Caco-2 (cell line): ENCODE measurements around the gene C11orf91. TPM values are rescaled to one million over a fixed set of nuclear protein-coding genes. Genes with fewer than 3 reads are reported as not detected.

Experiments
- BruUV-seq: library from RNA; stranded (reverse); fragments of 400-500 nt; replicated peaks from 2 replicates; lab custom pipeline; 2021; lab: Mats Ljungman, UMichigan
- CTCF ChIA-PET: fragments of 300-600 bp; sonication (Branson Sonifier 250); formaldehyde crosslinking; loops from one replicate; lab custom pipeline; 2022; ENCODE audit warnings: antibody characterized with exemption; lab: Charles Lee
- POLR2A ChIA-PET: fragments of 300-600 bp; sonication (Branson Sonifier 250); formaldehyde crosslinking; loops from one replicate; lab custom pipeline; 2022; ENCODE audit warnings: antibody characterized with exemption; lab: Charles Lee
- DNase-seq, 2 experiments: peaks; one replicate each; pipeline versions ENCODE4 v3.0.0 to v3.0.0-alpha.2; 2020 to 2022
- H3K27me3 ChIP-seq: replicated peaks from 2 replicates; pipeline ENCODE4 v1.6.0; 2011; ENCODE audit warnings: low read length; ENCODE audit not compliant: control insufficient read depth, insufficient read depth
- H3K36me3 ChIP-seq: 2 replicates; pipeline ENCODE4 v1.5.1; 2011; ENCODE audit warnings: low read length; ENCODE audit not compliant: control insufficient read depth, insufficient read depth
- H3K4me1 ChIP-seq: fragments of 250-450 bp; sonication (Bioruptor Pico); 2 replicates; pipeline ENCODE4 v1.5.1; 2020; ENCODE audit warnings: mild to moderate bottlenecking
- H3K4me3 ChIP-seq: 2 replicates; pipeline ENCODE4 v1.5.1; 2011; ENCODE audit warnings: low read depth, mild to moderate bottlenecking, control low read depth, low read length
- H3K9me3 ChIP-seq: fragments of 250-450 bp; sonication (Bioruptor Pico); 2 replicates; pipeline ENCODE4 v1.5.1; 2020; ENCODE audit warnings: mild to moderate bottlenecking, moderate library complexity
- H3K27ac Mint-ChIP-seq: one replicate; pipeline ENCODE4 v1.8.0; 2022; ENCODE audit warnings: mixed read lengths; ENCODE audit not compliant: unreplicated experiment
- H3K27me3 Mint-ChIP-seq: one replicate; pipeline ENCODE4 v1.8.0; 2022; ENCODE audit warnings: mixed read lengths; ENCODE audit not compliant: insufficient read depth, unreplicated experiment
- H3K36me3 Mint-ChIP-seq: one replicate; pipeline ENCODE4 v1.8.0; 2022; ENCODE audit warnings: mild to moderate bottlenecking, mixed read lengths; ENCODE audit not compliant: insufficient read depth, unreplicated experiment
- H3K4me1 Mint-ChIP-seq: one replicate; pipeline ENCODE4 v1.8.0; 2022; ENCODE audit warnings: low read depth, mixed read lengths; ENCODE audit not compliant: unreplicated experiment
- H3K4me3 Mint-ChIP-seq: one replicate; pipeline ENCODE4 v1.8.0; 2022; ENCODE audit warnings: mild to moderate bottlenecking, moderate library complexity, mixed read lengths; ENCODE audit not compliant: unreplicated experiment
- H3K9me3 Mint-ChIP-seq: one replicate; pipeline ENCODE4 v1.8.0; 2022; ENCODE audit warnings: mixed read lengths; ENCODE audit not compliant: unreplicated experiment
- CTCF ChIP-seq, 2 experiments: fragments of 200-600 bp in 1 of 2; IDR thresholded peaks; 1 replicate in 1 of 2; 2 replicates in 1 of 2; pipeline versions ENCODE4 v1.5.1 to v1.8.0; 2011 to 2022; ENCODE audit warnings: antibody characterized with exemption in 1 of 2, control low read depth in 1 of 2, inconsistent platforms in 1 of 2, low read depth in 1 of 2, low read length in 1 of 2, mild to moderate bottlenecking in 1 of 2, moderate library complexity in 1 of 2; ENCODE audit not compliant: insufficient read depth in 1 of 2, severe bottlenecking in 1 of 2, unreplicated experiment in 1 of 2
- intact Hi-C: fragments of 100-400 bp; cut with micrococcal nuclease; formaldehyde crosslinking; loops from one replicate; pipeline ENCODE4 v1.10.0; 2022; ENCODE audit not compliant: unreplicated experiment
- total RNA-seq: library from RNA; stranded (reverse); gene quantifications from 2 replicates; pipeline ENCODE4 v1.2.3, GENCODE V29; 2022

Gene C11orf91
- total RNA-seq, 1 experiment from 2014 or later: not detected

GRCh38 chr11:33724644-33725035, 24.0 kb upstream of the C11orf91 start:
- POLR2A ChIA-PET: no interaction called here
- intact Hi-C loops: no loop called here
- H3K27ac Mint-ChIP-seq: no peak overlapping the region
- no peak for DNase-seq
- no TSS peak for BruUV-seq
- H3K27me3 Mint-ChIP-seq: no peaks in the 10 kb centered on the region
- H3K36me3 Mint-ChIP-seq: peaks cover 18% of the 10 kb centered on the region
- Histone ChIP-seq H3K4me3 (no peak overlapping the region), H3K4me1 (peaks cover 28% of the 10 kb centered on the region), H3K36me3 (no peaks in the 10 kb centered on the region; the same call in 1 of the 2 replicates), H3K9me3 (no peaks in the 10 kb centered on the region; the same call in 1 of the 2 replicates), H3K27me3 (no peaks in the 10 kb centered on the region)
- no peaks in the 10 kb centered on the region for H3K9me3 Mint-ChIP-seq
- CTCF ChIA-PET: no interaction called here
- TF ChIP-seq CTCF (IDR thresholded peaks at IDR 0.05; ENCODE audit: insufficient read depth in 1 of 2, low read depth in 1 of 2, low read length in 1 of 2, severe bottlenecking in 1 of 2, unreplicated experiment in 1 of 2): no peak
- no peak overlapping the region for H3K4me3 Mint-ChIP-seq
- H3K4me1 Mint-ChIP-seq: peaks cover 25% of the 10 kb centered on the region

- ChIA-PET CTCF (interaction anchor here (1.3 kb wide), 1 partner anchor 13 kb away, joined by 6 read pairs; the partner anchor contains the start of gene CD59), POLR2A (interaction anchor here (0.6 kb wide), 2 partner anchors 13 kb away, joined by 5 to 6 read pairs; partner anchors contain the start of gene CD59)
- H3K4me3 Mint-ChIP-seq: no peak overlapping the region
- BruUV-seq: no TSS peak
- H3K27me3 Mint-ChIP-seq: no peaks in the 10 kb centered on the region
- no peak overlapping the region for H3K27ac Mint-ChIP-seq
- no peaks in the 10 kb centered on the region for H3K27me3 ChIP-seq
- peaks cover 25% of the 10 kb centered on the region for H3K4me1 Mint-ChIP-seq
- no peaks in the 10 kb centered on the region; the same call in 1 of the 2 replicates for H3K36me3 ChIP-seq
- H3K36me3 Mint-ChIP-seq: peaks cover 20% of the 10 kb centered on the region
- no peaks in the 10 kb centered on the region; the same call in 1 of the 2 replicates for H3K9me3 ChIP-seq
- no peak overlapping the region for H3K4me3 ChIP-seq
- intact Hi-C loops: no loop called here
- no peak for DNase-seq
- H3K9me3 Mint-ChIP-seq: no peaks in the 10 kb centered on the region
- peaks cover 28% of the 10 kb centered on the region for H3K4me1 ChIP-seq
- no peak for TF ChIP-seq CTCF (IDR thresholded peaks at IDR 0.05; ENCODE audit: insufficient read depth in 1 of 2, low read depth in 1 of 2, low read length in 1 of 2, severe bottlenecking in 1 of 2, unreplicated experiment in 1 of 2)
These were observed 22.7 kb upstream of the C11orf91 start for GRCh38 chr11:33723238-33723881.

- H3K27ac Mint-ChIP-seq: no peak overlapping the region
These were observed 22.1 kb upstream of the C11orf91 start for GRCh38 chr11:33722590-33723234.

More at GRCh38 chr11:33722590-33723234, 22.1 kb upstream of the C11orf91 start:
- intact Hi-C loops: no loop called here
- no peak overlapping the region for H3K4me3 Mint-ChIP-seq
- peaks cover 20% of the 10 kb centered on the region for H3K36me3 Mint-ChIP-seq
- no peak for DNase-seq
- ChIA-PET CTCF (interaction anchor here (1.3 kb wide), 1 partner anchor 14 kb away, joined by 6 read pairs; the partner anchor contains the start of gene CD59), POLR2A (interaction anchor here (0.6 kb wide), 1 partner anchor 14 kb away, joined by 5 read pairs; the partner anchor contains the start of gene CD59)
- no TSS peak for BruUV-seq
- no peaks in the 10 kb centered on the region for H3K9me3 Mint-ChIP-seq
- Histone ChIP-seq H3K36me3 (no peaks in the 10 kb centered on the region; the same call in 1 of the 2 replicates), H3K9me3 (no peaks in the 10 kb centered on the region), H3K4me3 (no peak overlapping the region), H3K27me3 (no peaks in the 10 kb centered on the region), H3K4me1 (peaks cover 28% of the 10 kb centered on the region)
- H3K27me3 Mint-ChIP-seq: no peaks in the 10 kb centered on the region
- H3K4me1 Mint-ChIP-seq: peaks cover 25% of the 10 kb centered on the region
- no peak for TF ChIP-seq CTCF (IDR thresholded peaks at IDR 0.05; ENCODE audit: insufficient read depth in 1 of 2, low read depth in 1 of 2, low read length in 1 of 2, severe bottlenecking in 1 of 2, unreplicated experiment in 1 of 2)
